OCI-LY7 (cell line): ENCODE measurements around the gene AXIN2.

Experiments used
- EZH2phosphoT487 ChIP-seq: fragments of 200-600 bp; sonication (generic); IDR thresholded peaks from 2 replicates; pipeline ENCODE4 v1.6.1; 2018; ENCODE audit warnings: low read depth, borderline replicate concordance, mild to moderate bottlenecking, mixed run types, antibody characterized with exemption, low read length, moderate library complexity, mixed read lengths
- TF ChIP-seq, protein P1 (sequence below): fragments of 200-600 bp; sonication (generic); conservative IDR thresholded peaks from 2 replicates; pipeline ENCODE4 v1.5.1; 2014; ENCODE audit warnings: mild to moderate bottlenecking, antibody characterized with exemption, low read length, moderate library complexity, mixed read lengths

- TF ChIP-seq, protein P1, sequence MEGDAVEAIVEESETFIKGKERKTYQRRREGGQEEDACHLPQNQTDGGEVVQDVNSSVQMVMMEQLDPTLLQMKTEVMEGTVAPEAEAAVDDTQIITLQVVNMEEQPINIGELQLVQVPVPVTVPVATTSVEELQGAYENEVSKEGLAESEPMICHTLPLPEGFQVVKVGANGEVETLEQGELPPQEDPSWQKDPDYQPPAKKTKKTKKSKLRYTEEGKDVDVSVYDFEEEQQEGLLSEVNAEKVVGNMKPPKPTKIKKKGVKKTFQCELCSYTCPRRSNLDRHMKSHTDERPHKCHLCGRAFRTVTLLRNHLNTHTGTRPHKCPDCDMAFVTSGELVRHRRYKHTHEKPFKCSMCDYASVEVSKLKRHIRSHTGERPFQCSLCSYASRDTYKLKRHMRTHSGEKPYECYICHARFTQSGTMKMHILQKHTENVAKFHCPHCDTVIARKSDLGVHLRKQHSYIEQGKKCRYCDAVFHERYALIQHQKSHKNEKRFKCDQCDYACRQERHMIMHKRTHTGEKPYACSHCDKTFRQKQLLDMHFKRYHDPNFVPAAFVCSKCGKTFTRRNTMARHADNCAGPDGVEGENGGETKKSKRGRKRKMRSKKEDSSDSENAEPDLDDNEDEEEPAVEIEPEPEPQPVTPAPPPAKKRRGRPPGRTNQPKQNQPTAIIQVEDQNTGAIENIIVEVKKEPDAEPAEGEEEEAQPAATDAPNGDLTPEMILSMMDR: no peak
- TF ChIP-seq EZH2phosphoT487: no peak
Measured at GRCh38 chr17:65523411-65523810, 38.0 kb downstream of the AXIN2 start.
